ENCODE measurements around the gene TMC3.

DNA sequence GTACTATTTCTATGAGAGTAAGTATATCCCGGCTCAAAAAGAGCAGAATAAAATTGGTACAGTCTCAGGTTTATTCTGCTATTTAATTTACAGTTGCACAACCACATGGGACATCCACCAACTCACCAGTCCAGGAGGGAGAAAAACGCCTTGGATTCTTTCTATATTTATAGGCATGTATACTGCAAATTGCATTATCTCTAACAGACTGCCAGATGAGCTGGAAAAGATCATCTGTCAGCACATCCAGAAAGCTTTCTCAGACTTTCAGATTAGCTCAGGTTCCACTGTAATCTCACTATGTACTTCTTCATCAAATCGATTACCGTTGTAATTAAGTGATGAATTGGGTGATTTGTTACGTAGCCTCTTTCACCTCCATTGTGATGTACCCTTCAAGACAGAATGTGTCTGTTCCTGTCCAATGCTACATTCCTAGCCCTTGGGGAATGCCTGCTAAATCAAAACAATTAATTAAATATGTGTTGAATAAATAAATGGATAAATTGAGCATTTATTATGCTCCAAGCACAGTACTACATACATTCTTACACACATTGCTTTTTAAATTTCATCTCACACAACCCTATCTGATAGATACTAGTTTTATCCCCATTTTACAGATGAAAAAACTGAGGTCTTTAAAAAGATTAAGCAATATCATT is 38.1 kb upstream of the TMC3 start:
- TF ChIP-seq, protein P1, sequence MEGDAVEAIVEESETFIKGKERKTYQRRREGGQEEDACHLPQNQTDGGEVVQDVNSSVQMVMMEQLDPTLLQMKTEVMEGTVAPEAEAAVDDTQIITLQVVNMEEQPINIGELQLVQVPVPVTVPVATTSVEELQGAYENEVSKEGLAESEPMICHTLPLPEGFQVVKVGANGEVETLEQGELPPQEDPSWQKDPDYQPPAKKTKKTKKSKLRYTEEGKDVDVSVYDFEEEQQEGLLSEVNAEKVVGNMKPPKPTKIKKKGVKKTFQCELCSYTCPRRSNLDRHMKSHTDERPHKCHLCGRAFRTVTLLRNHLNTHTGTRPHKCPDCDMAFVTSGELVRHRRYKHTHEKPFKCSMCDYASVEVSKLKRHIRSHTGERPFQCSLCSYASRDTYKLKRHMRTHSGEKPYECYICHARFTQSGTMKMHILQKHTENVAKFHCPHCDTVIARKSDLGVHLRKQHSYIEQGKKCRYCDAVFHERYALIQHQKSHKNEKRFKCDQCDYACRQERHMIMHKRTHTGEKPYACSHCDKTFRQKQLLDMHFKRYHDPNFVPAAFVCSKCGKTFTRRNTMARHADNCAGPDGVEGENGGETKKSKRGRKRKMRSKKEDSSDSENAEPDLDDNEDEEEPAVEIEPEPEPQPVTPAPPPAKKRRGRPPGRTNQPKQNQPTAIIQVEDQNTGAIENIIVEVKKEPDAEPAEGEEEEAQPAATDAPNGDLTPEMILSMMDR (IDR thresholded peaks at IDR 0.05; ENCODE audit: poor library complexity), result no peak
- TF ChIP-seq EZH2 (IDR thresholded peaks at IDR 0.05; ENCODE audit: borderline replicate concordance) (no peak), EZH2phosphoT487 (IDR thresholded peaks at IDR 0.05; ENCODE audit: low read depth, severe bottlenecking, unreplicated experiment) (no peak)

Measured in hepatocyte (in vitro differentiated cells).